ENCODE data around the gene GTPBP1.

Gene GTPBP1

GRCh38 chr22:38681582-38682335 lies 24.0 kb upstream of the GTPBP1 start, which contains the start of gene TOMM22:
TOMM22 (plus strand) TSS chr22:38681957; CDS start chr22:38681979, 22 bp downstream.
- DNase-seq (ENCODE audit: extremely low read depth, low read depth): peak; percentile 56
- H3K4me3 ChIP-seq (replicated peaks; ENCODE audit: low read depth, low read length): peak within 1 kb of the TSS; percentile 100
- TF ChIP-seq CTCF (IDR thresholded peaks at IDR 0.05; ENCODE audit: low read depth, low read length, missing control alignments): peak; percentile 63

DNA sequence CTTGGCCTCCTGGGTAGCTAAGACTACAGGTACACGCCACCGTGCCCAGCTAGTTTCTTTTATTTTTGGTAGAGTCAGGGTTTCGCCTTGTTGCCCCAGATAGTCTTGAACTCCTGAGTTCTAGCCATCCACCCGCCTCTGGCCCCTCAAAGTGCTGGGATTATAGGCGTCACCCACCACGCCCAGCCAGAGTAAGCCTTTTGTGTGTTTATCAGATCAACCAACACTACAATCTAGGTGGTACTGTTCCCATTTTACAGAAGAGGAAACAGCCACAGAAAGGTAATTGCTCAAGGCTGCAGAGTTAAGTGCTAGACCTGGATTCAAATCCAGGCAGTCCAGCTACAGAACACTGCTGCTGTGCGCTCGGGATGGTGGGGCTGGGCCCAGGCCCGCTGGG lies 20.8 kb upstream of the GTPBP1 start:
- H3K4me3 ChIP-seq (replicated peaks; ENCODE audit: low read depth, low read length): no peak overlapping the region
- no peak for TF ChIP-seq CTCF (IDR thresholded peaks at IDR 0.05; ENCODE audit: low read depth, low read length, missing control alignments)
- no peak for DNase-seq (ENCODE audit: extremely low read depth, low read depth)

DNA sequence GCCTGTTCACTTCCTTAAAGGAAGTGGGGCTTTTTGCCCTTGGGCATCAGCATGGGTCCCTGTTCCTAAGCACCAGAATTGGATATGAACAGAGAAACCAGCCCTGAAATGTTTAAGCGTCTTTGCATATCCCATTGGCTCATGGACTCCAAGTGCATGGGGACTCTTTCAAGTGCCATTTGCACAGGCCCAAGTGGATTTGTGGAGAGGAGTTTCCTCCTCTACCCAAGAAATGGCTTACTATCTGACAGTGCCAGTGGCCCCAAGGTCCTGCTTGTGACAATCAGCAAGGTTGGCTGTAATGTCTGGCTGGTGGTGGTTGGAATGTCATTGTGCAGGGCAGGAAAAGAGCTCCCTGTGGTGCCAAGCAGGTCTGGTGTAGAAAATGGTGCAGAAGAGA lies 20.0 kb upstream of the GTPBP1 start:
- no peak for DNase-seq (ENCODE audit: extremely low read depth, low read depth)
- H3K4me3 ChIP-seq (replicated peaks; ENCODE audit: low read depth, low read length): no peak overlapping the region

DNA sequence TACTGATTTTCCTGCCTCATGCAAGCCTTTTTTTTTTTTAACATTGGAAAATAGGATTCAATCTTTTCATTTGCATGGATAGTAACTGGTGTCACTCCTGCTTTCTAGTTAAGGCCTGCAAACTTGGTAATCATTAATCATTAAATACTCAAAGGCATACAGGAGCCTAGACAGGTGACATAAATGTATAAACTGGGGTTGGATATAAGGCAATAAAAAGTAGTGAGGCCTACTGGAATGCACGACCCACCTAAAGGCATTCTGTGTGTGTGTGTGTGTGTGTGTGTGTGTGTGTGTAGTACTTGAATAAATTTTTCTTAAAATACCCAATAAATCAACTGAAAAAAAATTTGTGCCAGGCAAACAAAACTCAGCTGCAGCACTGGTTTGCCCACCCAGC lies 16.1 kb upstream of the GTPBP1 start:
- no peak for DNase-seq (ENCODE audit: extremely low read depth, low read depth)
- no peak for TF ChIP-seq CTCF (IDR thresholded peaks at IDR 0.05; ENCODE audit: low read depth, low read length, missing control alignments)
- H3K4me3 ChIP-seq (replicated peaks; ENCODE audit: low read depth, low read length): no peak overlapping the region

More for the DNA sequence above, 20.0 kb upstream of the GTPBP1 start:
- TF ChIP-seq CTCF (IDR thresholded peaks at IDR 0.05; ENCODE audit: low read depth, low read length, missing control alignments): no peak

- no peak for TF ChIP-seq CTCF (IDR thresholded peaks at IDR 0.05; ENCODE audit: low read depth, low read length, missing control alignments)
- DNase-seq (ENCODE audit: extremely low read depth, low read depth): no peak
- H3K4me3 ChIP-seq (replicated peaks; ENCODE audit: low read depth, low read length): no peak overlapping the region
Measured at GRCh38 chr22:38694049-38694448, 11.7 kb upstream of the GTPBP1 start.

GRCh38 chr22:38694940-38695339 lies 10.8 kb upstream of the GTPBP1 start:
- no peak for DNase-seq (ENCODE audit: extremely low read depth, low read depth)
- no peak overlapping the region for H3K4me3 ChIP-seq (replicated peaks; ENCODE audit: low read depth, low read length)
- no peak for TF ChIP-seq CTCF (IDR thresholded peaks at IDR 0.05; ENCODE audit: low read depth, low read length, missing control alignments)
